HG02870 (cell line): ENCODE data around the gene GATAD2A.

Source experiments
- ATAC-seq: cut with Tn5 transposase; IDR thresholded peaks from one replicate; pipeline ENCODE4 v1.9.1; 2021; ENCODE audit warnings: mild to moderate bottlenecking, moderate library complexity; ENCODE audit not compliant: unreplicated experiment

The GATAD2A gene

DNA sequence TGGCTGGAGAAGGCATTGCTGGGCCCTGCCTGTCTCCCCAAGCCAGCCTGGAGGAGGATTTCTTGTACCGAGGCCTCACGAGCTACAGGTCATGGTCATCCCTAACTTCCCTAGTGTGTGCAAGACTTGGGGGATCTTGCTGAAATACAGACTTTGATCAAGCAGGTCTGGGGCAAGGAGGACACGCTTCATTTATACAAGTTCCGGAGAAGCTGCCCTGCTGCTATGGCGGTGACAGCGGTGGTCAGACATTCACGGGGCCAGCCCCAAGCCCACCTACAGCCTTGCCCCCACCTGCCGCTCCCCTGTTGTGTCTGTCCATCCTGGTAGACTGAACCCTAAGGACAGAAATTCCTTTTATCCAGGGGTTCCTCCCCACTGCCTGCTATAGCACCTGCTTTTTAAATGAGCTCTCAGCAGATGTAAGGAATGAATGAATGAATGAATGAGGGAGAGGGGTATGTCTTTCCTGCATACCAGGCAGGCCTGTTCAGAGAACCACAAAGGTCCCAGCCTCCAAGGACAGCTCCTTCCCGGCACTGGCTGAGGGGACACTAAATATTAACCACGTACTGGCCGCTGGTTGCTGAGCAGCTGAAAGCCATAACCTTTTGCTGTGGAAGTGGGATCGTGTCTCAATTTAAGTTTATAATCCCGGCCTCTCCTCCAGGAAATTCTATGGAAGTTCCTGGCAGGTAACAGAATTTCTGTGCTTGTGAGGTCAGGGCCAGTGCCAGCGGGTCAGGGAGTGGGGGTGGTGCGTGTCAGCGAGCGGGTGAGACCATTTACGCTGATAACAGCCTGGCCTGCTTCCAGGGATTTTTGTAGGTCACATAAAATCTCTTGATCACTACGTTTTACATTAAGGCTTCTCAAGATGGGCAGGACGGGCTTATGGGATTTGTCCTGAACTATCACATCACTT, 82.7 kb downstream of the GATAD2A start:
- no peak for ATAC-seq

GRCh38 chr19:19488875-19489690, 83.6 kb downstream of the GATAD2A start:
- ATAC-seq, result no peak

GRCh38 chr19:19489804-19490204, 84.3 kb downstream of the GATAD2A start:
- ATAC-seq, result no peak

DNA sequence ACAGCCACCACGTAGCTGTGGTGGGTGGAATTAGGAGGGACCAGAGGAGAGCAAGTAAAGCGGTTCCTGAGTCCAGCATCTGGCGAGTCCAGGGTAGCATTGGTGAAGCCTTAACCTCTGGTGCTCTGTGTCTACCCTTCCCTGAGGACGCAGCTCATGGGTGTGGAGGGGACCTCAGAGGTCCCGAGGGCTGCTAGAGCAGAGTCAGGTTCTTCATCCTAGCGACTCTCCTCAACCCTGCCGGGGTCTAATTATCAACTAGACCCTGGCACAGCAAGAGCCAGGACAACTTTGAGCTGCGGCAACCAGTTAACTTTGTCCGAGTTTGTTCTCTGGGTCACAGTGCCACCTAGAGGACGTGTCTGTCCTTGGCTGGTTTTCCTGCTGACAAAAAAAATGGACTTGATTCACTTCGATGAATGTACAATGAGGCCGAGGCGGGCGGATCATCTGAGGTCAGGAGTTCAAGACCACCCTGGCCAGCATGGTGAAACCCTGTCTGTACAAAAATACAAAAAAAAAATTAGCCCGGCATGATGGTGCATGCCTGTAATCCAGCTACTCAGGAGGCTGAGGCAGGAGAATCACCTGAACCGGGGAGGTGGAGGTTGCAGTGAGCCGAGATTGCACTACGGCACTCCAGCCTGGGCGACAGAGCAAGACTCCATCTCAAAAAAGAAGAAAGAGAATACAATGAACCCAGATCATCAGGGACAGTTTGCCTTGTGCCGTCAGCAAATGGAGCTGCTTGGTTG, 84.9 kb downstream of the GATAD2A start:
- no peak for ATAC-seq

GRCh38 chr19:19491321-19492025, 86.0 kb downstream of the GATAD2A start:
- no peak for ATAC-seq

- no peak for ATAC-seq
Measured at GRCh38 chr19:19492026-19492610, 86.6 kb downstream of the GATAD2A start.

GRCh38 chr19:19493841-19494546, 88.5 kb downstream of the GATAD2A start:
- no peak for ATAC-seq

DNA sequence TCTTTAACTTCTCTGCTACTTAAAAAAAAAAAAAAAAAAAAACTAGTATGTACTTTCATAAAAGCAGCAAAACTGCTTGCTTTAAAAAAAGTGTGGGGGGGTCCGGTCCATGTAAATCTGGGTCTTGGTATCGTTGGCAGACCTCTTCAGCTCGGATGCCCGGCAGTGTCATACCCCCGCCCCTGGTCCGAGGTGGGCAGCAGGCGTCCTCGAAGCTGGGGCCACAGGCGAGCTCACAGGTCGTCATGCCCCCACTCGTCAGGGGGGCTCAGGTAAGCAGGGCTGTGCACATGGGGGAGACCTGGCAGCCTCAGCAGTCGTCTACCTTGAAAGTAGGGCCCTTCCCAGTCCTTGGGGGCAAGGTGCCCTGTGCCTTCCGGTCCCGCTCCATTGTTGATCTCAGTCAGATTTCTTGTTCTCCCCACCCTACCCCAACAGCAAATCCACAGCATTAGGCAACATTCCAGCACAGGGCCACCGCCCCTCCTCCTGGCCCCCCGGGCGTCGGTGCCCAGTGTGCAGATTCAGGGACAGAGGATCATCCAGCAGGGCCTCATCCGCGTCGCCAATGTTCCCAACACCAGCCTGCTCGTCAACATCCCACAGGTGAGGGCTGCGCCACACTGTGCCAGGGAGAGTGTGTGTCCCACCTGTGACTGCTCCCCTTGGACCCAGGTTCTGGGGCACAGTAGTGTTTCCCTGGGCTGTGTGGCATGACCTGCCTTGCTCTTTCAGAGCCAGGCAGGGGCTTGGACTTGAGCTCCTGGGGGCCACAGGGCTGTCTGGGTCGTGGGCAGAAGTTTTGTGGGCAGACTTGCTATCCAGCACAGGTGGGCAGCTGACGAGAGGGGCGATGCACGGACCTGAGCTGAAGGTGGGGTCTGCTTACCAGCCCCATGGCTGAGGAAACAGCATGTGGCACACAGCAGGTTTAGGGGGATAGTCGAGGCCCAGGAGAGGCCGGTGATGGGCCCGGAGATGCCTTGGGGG, 90.4 kb downstream of the GATAD2A start:
- no peak for ATAC-seq

- ATAC-seq, result no peak
Measured at GRCh38 chr19:19498255-19498991, 92.9 kb downstream of the GATAD2A start.

GRCh38 chr19:19499272-19499995, 94.0 kb downstream of the GATAD2A start:
- no peak for ATAC-seq

- ATAC-seq, result no peak
Measured at GRCh38 chr19:19500975-19501644, 95.6 kb downstream of the GATAD2A start.

DNA sequence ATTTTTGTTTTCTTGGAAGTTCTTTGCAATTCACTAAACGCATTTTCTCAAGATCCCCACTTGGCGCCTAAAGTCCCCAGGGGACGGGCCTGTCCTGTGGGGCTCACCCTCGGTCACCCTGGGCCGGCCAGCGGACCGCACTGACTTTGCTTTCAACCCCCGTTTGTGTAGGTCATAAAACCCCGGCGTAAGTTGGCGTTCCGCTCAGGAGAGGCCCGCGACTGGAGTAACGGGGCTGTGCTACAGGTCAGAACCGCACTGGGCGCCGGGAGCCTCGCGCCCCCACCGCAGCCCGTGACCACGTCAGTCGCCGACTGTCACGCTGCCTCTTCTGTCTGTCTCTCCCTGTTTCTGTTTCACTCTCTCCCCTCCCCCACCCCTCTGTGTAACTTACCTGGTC, 96.3 kb downstream of the GATAD2A start:
- no peak for ATAC-seq

GRCh38 chr19:19502281-19502680, 96.8 kb downstream of the GATAD2A start:
- no peak for ATAC-seq

DNA sequence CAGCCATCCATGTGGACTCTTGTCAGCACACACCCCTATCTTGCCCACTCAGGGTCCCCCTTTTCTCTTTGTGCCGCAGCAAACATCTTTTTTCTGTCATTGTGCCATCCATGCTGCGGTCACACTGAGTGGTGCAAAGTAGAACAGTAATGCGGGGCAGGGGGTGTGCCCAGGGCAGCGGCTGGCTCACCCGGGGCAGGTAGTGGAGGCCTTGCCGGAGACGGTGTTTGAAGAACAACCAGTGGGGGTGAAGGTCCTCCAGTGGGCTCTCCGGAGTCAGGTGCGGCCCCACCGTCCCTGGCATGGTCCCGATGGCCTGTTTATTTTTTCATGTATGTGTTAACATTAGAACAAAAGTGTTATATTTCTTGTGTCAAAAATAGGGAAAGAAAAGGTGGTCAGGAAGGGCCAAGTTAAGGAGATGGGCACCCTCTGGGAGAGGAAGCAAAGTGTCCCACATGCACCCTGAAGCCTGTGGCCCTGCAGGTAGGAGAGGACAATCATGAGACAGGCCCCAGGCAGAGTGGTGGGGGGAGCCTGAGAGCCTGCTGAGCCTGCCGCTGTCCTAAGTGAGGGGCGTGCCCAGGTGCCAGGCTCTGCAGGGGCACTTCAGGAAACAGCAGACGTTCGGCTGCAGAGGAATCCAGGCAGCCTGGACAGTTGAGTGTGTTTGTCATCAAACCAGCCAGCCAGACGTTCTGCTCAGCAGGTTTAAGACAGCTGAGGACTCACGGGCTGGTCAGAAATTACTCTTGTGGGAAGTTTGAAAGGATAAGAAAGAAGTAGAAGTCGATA, 97.5 kb downstream of the GATAD2A start:
- ATAC-seq, result no peak

- no peak for ATAC-seq
Measured at GRCh38 chr19:19504754-19505668, 99.5 kb downstream of the GATAD2A start.
